A549 (cell line): ENCODE data around the gene YTHDF2.

Source experiments
- CEBPB ChIP-seq, 2 experiments: fragments of >200 bp in 1 of 2; sonication (Bioruptor Twin) in 1 of 2; formaldehyde crosslinking in 1 of 2; IDR thresholded peaks; 2 replicates each; pipeline ENCODE4 v1.6.1; 2012 to 2016
- JUN ChIP-seq, 2 experiments: fragments of >200 bp; sonication (Bioruptor Twin); formaldehyde crosslinking; IDR thresholded peaks; 2 replicates in 1 of 2; 3 replicates in 1 of 2; pipeline ENCODE4 v1.6.1; 2016 to 2017
- MAFK ChIP-seq: fragments of 450-650 bp; IDR thresholded peaks from 2 replicates; pipeline ENCODE4 v1.6.1; 2014; ENCODE audit not compliant: partially characterized antibody
- RFX5 ChIP-seq: fragments of 450-650 bp; IDR thresholded peaks from 2 replicates; pipeline ENCODE4 v1.7.1; 2014; ENCODE audit warnings: antibody characterized with exemption, mild to moderate bottlenecking, moderate library complexity
- ZNF302 ChIP-seq: fragments of 250-450 bp; sonication (Bioruptor Pico); IDR thresholded peaks from 2 replicates; pipeline ENCODE4 v1.9.0; 2021; ENCODE audit warnings: inconsistent platforms, mild to moderate bottlenecking, moderate library complexity
- TF ChIP-seq, protein P1 (sequence below): IDR thresholded peaks from 2 replicates; pipeline ENCODE4 v1.6.1; 2012; ENCODE audit warnings: low read depth, borderline replicate concordance
- TF ChIP-seq, protein P2 (sequence below): fragments of >200 bp; sonication (Bioruptor Twin); formaldehyde crosslinking; IDR thresholded peaks from 3 replicates; pipeline ENCODE4 v1.5.1; 2016

DNA sequence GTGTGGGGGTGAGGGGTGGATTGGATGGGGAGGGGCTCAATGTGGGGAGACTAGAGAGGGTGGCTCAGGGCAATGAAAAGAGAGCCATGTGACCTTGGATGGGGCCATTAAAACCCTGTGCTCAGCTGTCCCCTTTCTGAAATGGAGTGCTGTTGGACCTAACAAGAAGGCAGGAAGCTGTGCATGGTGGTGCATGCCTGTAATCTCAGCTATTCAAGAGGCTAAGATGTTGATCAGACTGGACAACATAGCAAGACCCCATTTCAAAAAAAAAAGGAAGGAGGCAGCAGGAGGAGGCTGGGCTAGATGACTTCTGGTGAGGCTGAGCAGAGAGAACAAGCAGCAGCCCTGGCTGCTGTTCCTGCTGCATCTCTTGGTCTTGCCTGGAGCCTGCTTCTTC is 82.3 kb downstream of the YTHDF2 start:
- TF ChIP-seq CEBPB (IDR thresholded peaks at IDR 0.05) (no peak), ZNF302 (CRISPR knock-in tag) (no peak), JUN (IDR thresholded peaks at IDR 0.05) (no peak), MAFK (no peak), RFX5 (no peak)
- TF ChIP-seq, protein P1, sequence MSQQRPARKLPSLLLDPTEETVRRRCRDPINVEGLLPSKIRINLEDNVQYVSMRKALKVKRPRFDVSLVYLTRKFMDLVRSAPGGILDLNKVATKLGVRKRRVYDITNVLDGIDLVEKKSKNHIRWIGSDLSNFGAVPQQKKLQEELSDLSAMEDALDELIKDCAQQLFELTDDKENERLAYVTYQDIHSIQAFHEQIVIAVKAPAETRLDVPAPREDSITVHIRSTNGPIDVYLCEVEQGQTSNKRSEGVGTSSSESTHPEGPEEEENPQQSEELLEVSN, result no peak
- TF ChIP-seq, protein P2, sequence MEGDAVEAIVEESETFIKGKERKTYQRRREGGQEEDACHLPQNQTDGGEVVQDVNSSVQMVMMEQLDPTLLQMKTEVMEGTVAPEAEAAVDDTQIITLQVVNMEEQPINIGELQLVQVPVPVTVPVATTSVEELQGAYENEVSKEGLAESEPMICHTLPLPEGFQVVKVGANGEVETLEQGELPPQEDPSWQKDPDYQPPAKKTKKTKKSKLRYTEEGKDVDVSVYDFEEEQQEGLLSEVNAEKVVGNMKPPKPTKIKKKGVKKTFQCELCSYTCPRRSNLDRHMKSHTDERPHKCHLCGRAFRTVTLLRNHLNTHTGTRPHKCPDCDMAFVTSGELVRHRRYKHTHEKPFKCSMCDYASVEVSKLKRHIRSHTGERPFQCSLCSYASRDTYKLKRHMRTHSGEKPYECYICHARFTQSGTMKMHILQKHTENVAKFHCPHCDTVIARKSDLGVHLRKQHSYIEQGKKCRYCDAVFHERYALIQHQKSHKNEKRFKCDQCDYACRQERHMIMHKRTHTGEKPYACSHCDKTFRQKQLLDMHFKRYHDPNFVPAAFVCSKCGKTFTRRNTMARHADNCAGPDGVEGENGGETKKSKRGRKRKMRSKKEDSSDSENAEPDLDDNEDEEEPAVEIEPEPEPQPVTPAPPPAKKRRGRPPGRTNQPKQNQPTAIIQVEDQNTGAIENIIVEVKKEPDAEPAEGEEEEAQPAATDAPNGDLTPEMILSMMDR, result no peak
